ENCODE data around the gene C2orf92. TPM values are rescaled to one million over a fixed set of nuclear protein-coding genes. Genes with fewer than 3 reads are reported as not detected.

C2orf92 gene
- total RNA-seq, 1 experiment from 2014 or later, result 3.0 TPM

- Histone ChIP-seq H3K79me2 (ENCODE audit: low read length) (no peaks in the 10 kb centered on the region), H3K4me1 (ENCODE audit: insufficient read depth, low read length) (peaks cover 1% of the 10 kb centered on the region), H3K27ac (ENCODE audit: low read length) (no peak overlapping the region), H3K9me3 (ENCODE audit: low read length) (no peaks in the 10 kb centered on the region), H3K9me2 (replicated peaks; ENCODE audit: low read length) (no peaks in the 10 kb centered on the region), H2AFZ (ENCODE audit: low read length) (no peak overlapping the region), H3K4me3 (ENCODE audit: low read length) (no peak overlapping the region), H3F3A (ENCODE audit: low read length, unreplicated experiment) (no peaks in the 10 kb centered on the region), H3K4me2 (ENCODE audit: low read length) (no peak overlapping the region), H3K9ac (ENCODE audit: low read length) (no peak overlapping the region), H3K36me3 (ENCODE audit: low read depth, low read length) (no peaks in the 10 kb centered on the region), H3K27me3 (ENCODE audit: low read length) (no peaks in the 10 kb centered on the region), H4K20me1 (ENCODE audit: low read length) (no peaks in the 10 kb centered on the region)
- ChIA-PET CTCF (no interaction called here), POLR2A (ENCODE audit: unreplicated experiment) (no interaction called here)
- intact Hi-C loops (cut with micrococcal nuclease), result no loop called here
- TF ChIP-seq CTCF (conservative IDR thresholded peaks at IDR 0.05; ENCODE audit: low read depth, low read length) (no peak), EZH2phosphoT487 (IDR thresholded peaks at IDR 0.05; ENCODE audit: borderline replicate concordance, low read length) (no peak), EZH2 (IDR thresholded peaks at IDR 0.05; ENCODE audit: low read length, unreplicated experiment) (no peak)
- ATAC-seq (no peak), DNase-seq (no peak)
- no TSS peak for BruUV-seq (replicated peaks)
These were observed 64.0 kb downstream of the C2orf92 start for GRCh38 chr2:97733341-97734035.

GRCh38 chr2:97734061-97735051 lies 64.8 kb downstream of the C2orf92 start:
- Histone ChIP-seq H3K9ac (ENCODE audit: low read length) (no peak overlapping the region), H3K9me2 (replicated peaks; ENCODE audit: low read length) (no peaks in the 10 kb centered on the region), H3K79me2 (ENCODE audit: low read length) (no peaks in the 10 kb centered on the region), H3K4me2 (ENCODE audit: low read length) (no peak overlapping the region), H2AFZ (ENCODE audit: low read length) (no peak overlapping the region), H3K9me3 (ENCODE audit: low read length) (no peaks in the 10 kb centered on the region), H3K27ac (ENCODE audit: low read length) (no peak overlapping the region), H3K36me3 (ENCODE audit: low read depth, low read length) (no peaks in the 10 kb centered on the region), H3F3A (ENCODE audit: low read length, unreplicated experiment) (no peaks in the 10 kb centered on the region), H3K4me3 (ENCODE audit: low read length) (no peak overlapping the region), H3K4me1 (ENCODE audit: insufficient read depth, low read length) (no peaks in the 10 kb centered on the region), H3K27me3 (ENCODE audit: low read length) (no peaks in the 10 kb centered on the region), H4K20me1 (ENCODE audit: low read length) (no peaks in the 10 kb centered on the region)
- ChIA-PET POLR2A (ENCODE audit: unreplicated experiment) (no interaction called here), CTCF (no interaction called here)
- no peak for TF ChIP-seq EZH2 (IDR thresholded peaks at IDR 0.05; ENCODE audit: low read length, unreplicated experiment)
- no peak for TF ChIP-seq CTCF (conservative IDR thresholded peaks at IDR 0.05; ENCODE audit: low read depth, low read length)
- no peak for TF ChIP-seq EZH2phosphoT487 (IDR thresholded peaks at IDR 0.05; ENCODE audit: borderline replicate concordance, low read length)
- no peak for DNase-seq
- intact Hi-C loops (cut with micrococcal nuclease), result no loop called here
- no TSS peak for BruUV-seq (replicated peaks)
- ATAC-seq, result no peak
